IMR-90 (cell line): ENCODE results near the gene ATXN7L2. TPM values are rescaled to one million over a fixed set of nuclear protein-coding genes. Genes with fewer than 3 reads are reported as not detected.

Experiments used
- ATAC-seq: fragments of 200-7000 bp; cut with Tn5 transposase; 2 replicates; pipeline ENCODE4 v1.9.1; 2020; ENCODE audit warnings: low read depth, mild to moderate bottlenecking, moderate library complexity
- BruUV-seq: library from RNA; stranded (reverse); fragments of 400-500 nt; replicated peaks from 2 replicates; lab custom pipeline; 2021; lab: Mats Ljungman, UMichigan
- CTCF ChIA-PET: fragments of 300-600 bp; formaldehyde crosslinking; extraction: SDS; loops from one replicate; lab custom pipeline; 2021; ENCODE audit warnings: antibody characterized with exemption; lab: Yijun Ruan, JAX
- POLR2A ChIA-PET: fragments of 300-600 bp; sonication (Branson Sonifier 250); formaldehyde crosslinking; loops from one replicate; lab custom pipeline; 2022; ENCODE audit warnings: antibody characterized with exemption; ENCODE audit not compliant: unreplicated experiment; lab: Charles Lee
- DNase-seq: peaks from one replicate; pipeline ENCODE4 v3.0.0; 2013
- H2AFZ ChIP-seq: replicated peaks from 2 replicates; pipeline ENCODE3; 2013; ENCODE audit warnings: low read length, mild to moderate bottlenecking; ENCODE audit not compliant: poor library complexity
- H2AK5ac ChIP-seq: 2 replicates; pipeline ENCODE4 v1.6.1; 2013; ENCODE audit warnings: low read depth, low read length, inconsistent platforms
- H2AK9ac ChIP-seq: replicated peaks from 2 replicates; pipeline ENCODE3; 2013; ENCODE audit warnings: mild to moderate bottlenecking, low read depth, low read length, moderate library complexity; ENCODE audit not compliant: poor library complexity
- H2BK120ac ChIP-seq: 2 replicates; pipeline ENCODE4 v1.6.1; 2013; ENCODE audit warnings: low read depth, low read length, inconsistent platforms
- H2BK15ac ChIP-seq: 3 replicates; pipeline ENCODE4 v1.6.1; 2013; ENCODE audit warnings: low read depth, low read length, inconsistent platforms
- H2BK20ac ChIP-seq: 2 replicates; pipeline ENCODE4 v1.6.1; 2013; ENCODE audit warnings: low read depth, mild to moderate bottlenecking, inconsistent platforms, low read length, moderate library complexity
- H2BK5ac ChIP-seq: 2 replicates; pipeline ENCODE4 v1.6.1; 2013; ENCODE audit warnings: mild to moderate bottlenecking, low read depth, low read length, inconsistent platforms; ENCODE audit not compliant: poor library complexity, severe bottlenecking
- H3K14ac ChIP-seq: replicated peaks from 2 replicates; pipeline ENCODE4 v1.6.1; 2013; ENCODE audit warnings: low read depth, low read length, inconsistent platforms
- H3K18ac ChIP-seq: 2 replicates; pipeline ENCODE4 v1.6.1; 2013; ENCODE audit warnings: low read depth, low read length, control low read depth
- H3K23ac ChIP-seq: 2 replicates; pipeline ENCODE4 v1.6.1; 2013; ENCODE audit warnings: low read depth, low read length, inconsistent platforms
- H3K27ac ChIP-seq: 2 replicates; pipeline ENCODE4 v1.5.1; 2013; ENCODE audit warnings: mild to moderate bottlenecking, control low read depth, low read length; ENCODE audit not compliant: insufficient read depth
- H3K27me3 ChIP-seq: 2 replicates; pipeline ENCODE4 v1.6.1; 2013; ENCODE audit warnings: low read length; ENCODE audit not compliant: control insufficient read depth, insufficient read depth
- H3K36me3 ChIP-seq: 2 replicates; pipeline ENCODE4 v1.6.1; 2013; ENCODE audit warnings: low read length, mixed read lengths; ENCODE audit not compliant: control insufficient read depth, insufficient read depth
- H3K4ac ChIP-seq: 2 replicates; pipeline ENCODE4 v1.6.1; 2013; ENCODE audit warnings: low read depth, low read length, inconsistent platforms
- H3K4me1 ChIP-seq: 2 replicates; pipeline ENCODE4 v1.6.1; 2013; ENCODE audit warnings: low read length, mixed read lengths; ENCODE audit not compliant: control insufficient read depth, insufficient read depth
- H3K4me2 ChIP-seq: 2 replicates; pipeline ENCODE4 v1.6.1; 2013; ENCODE audit warnings: low read depth, mild to moderate bottlenecking, control low read depth, low read length, moderate library complexity
- H3K4me3 ChIP-seq: 2 replicates; pipeline ENCODE4 v1.5.1; 2013; ENCODE audit warnings: low read depth, mild to moderate bottlenecking, control low read depth, low read length, moderate library complexity; ENCODE audit not compliant: insufficient read depth
- H3K56ac ChIP-seq: 2 replicates; pipeline ENCODE4 v1.6.1; 2013; ENCODE audit warnings: low read length, inconsistent platforms; ENCODE audit not compliant: insufficient read depth; ENCODE audit errors: extremely low read depth
- H3K79me1 ChIP-seq, 2 experiments: 2 replicates each; pipeline ENCODE4 v1.6.1; 2013; ENCODE audit warnings: low read length in 2 of 2, inconsistent platforms in 1 of 2, low read depth in 1 of 2
- H3K9ac ChIP-seq: 2 replicates; pipeline ENCODE4 v1.6.1; 2013; ENCODE audit warnings: low read depth, low read length, control low read depth
- H3K9me1 ChIP-seq: 2 replicates; pipeline ENCODE4 v1.6.1; 2013; ENCODE audit warnings: low read length, inconsistent platforms; ENCODE audit not compliant: insufficient read depth
- H3K9me3 ChIP-seq: 2 replicates; pipeline ENCODE4 v1.6.1; 2013; ENCODE audit warnings: low read length; ENCODE audit not compliant: control insufficient read depth, insufficient read depth
- H4K20me1 ChIP-seq: 2 replicates; pipeline ENCODE4 v1.6.1; 2013; ENCODE audit warnings: low read length, inconsistent platforms; ENCODE audit not compliant: insufficient read depth
- H4K5ac ChIP-seq: 2 replicates; pipeline ENCODE4 v1.6.1; 2013; ENCODE audit warnings: mild to moderate bottlenecking, low read depth, low read length, control low read depth
- H4K8ac ChIP-seq, 2 experiments: 2 replicates each; pipeline ENCODE4 v1.6.1; 2013; ENCODE audit warnings: low read depth in 2 of 2, low read length in 2 of 2, control low read depth in 1 of 2, inconsistent platforms in 1 of 2
- H4K91ac ChIP-seq: 2 replicates; pipeline ENCODE4 v1.6.1; 2013; ENCODE audit warnings: low read depth, low read length, inconsistent platforms; ENCODE audit not compliant: insufficient read depth
- BHLHE40 ChIP-seq: fragments of 150-350 bp; IDR thresholded peaks from 2 replicates; pipeline ENCODE4 v1.6.1; 2016; ENCODE audit warnings: mild to moderate bottlenecking, low read depth, low read length
- CHD1 ChIP-seq: IDR thresholded peaks from 2 replicates; pipeline ENCODE4 v1.6.1; 2012; ENCODE audit warnings: low read depth, low read length, improper control_type of control experiment
- FOS ChIP-seq: fragments of 150-350 bp; IDR thresholded peaks from 2 replicates; pipeline ENCODE4 v1.6.1; 2016; ENCODE audit warnings: low read depth, low read length
- NFE2L2 ChIP-seq: fragments of 150-350 bp; IDR thresholded peaks from 2 replicates; pipeline ENCODE4 v1.6.1; 2016; ENCODE audit warnings: low read depth, mild to moderate bottlenecking, low read length
- POLR2A ChIP-seq: IDR thresholded peaks from 2 replicates; pipeline ENCODE4 v1.6.1; 2012; ENCODE audit warnings: mild to moderate bottlenecking, low read depth, low read length
- RFX5 ChIP-seq: IDR thresholded peaks from 2 replicates; pipeline ENCODE4 v1.8.0; 2012; ENCODE audit warnings: low read depth, mild to moderate bottlenecking, low read length, moderate library complexity
- USF2 ChIP-seq: fragments of 150-350 bp; IDR thresholded peaks from 2 replicates; pipeline ENCODE4 v1.6.1; 2017; ENCODE audit warnings: mild to moderate bottlenecking, antibody characterized with exemption, low read length, low read depth
- WGBS, 2 experiments: methylation state at CpG; one replicate each; pipeline versions ENCODE4 v1.1.5 to v1.1.7; 2013; ENCODE audit warnings: missing lambda C conversion rate in 2 of 2; ENCODE audit not compliant: insufficient read length in 1 of 2; ENCODE audit errors: extremely low coverage in 2 of 2; 5-methylcytosine and 5-hydroxymethylcytosine counted together
- dilution Hi-C: fragments of 300-500 bp; cut with HindIII; formaldehyde crosslinking; loops from one replicate; pipeline ENCODE4 v1.14.3; 2018; ENCODE audit warnings: low sequenced_read_pairs; ENCODE audit not compliant: unreplicated experiment
- in situ Hi-C: fragments of 300-500 bp; cut with MboI; formaldehyde crosslinking; loops from 3 replicates; pipeline ENCODE4 v1.14.3; 2019; ENCODE audit warnings: low sequenced_read_pairs, inconsistent platforms, mixed read lengths
- intact Hi-C: fragments of 100-400 bp; cut with micrococcal nuclease; formaldehyde crosslinking; loops from 2 replicates; pipeline ENCODE4 v1.10.0; 2022
- polyA plus RNA-seq, 3 experiments: library from polyadenylated mRNA; depleted of rRNA; stranded (reverse); fragments of >200 nt; gene quantifications; 2 replicates each; pipeline ENCODE4 v1.2.3, GENCODE V29; 2012; ENCODE audit warnings: low replicate concordance in 1 of 3
- total RNA-seq: library from RNA; depleted of rRNA; stranded (reverse); fragments of >200 nt; gene quantifications from 2 replicates; pipeline ENCODE4 v1.2.3, GENCODE V29; 2012

Gene ATXN7L2
- total and polyA plus RNA-seq, 2 of the 4 experiments (the other 2 are of a cell fraction), result 1.3 to 4.8 TPM

DNA sequence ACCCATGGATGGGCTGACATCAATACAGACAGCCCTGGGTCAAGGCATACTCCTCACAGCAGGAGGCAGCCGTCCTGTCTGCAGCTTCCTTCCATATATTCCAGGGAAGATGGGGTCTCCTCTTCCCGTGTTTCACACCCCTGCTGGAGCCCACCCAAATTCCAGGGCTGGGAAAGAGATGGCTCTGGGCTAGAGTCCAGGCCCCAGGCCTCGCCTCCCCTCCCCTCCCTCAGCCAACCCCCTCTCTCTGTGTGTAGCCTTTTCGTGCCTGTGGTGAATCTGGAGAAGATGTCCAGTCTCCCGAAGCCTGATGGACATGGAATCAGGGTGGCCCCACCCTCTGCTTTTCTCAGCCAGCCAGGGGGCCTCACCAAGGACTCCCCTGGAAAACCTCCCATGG, 3.6 kb downstream of the ATXN7L2 start:
- H3K36me3 ChIP-seq, result peaks cover 15% of the 10 kb centered on the region
- H3K4me1 ChIP-seq, result peaks cover 9% of the 10 kb centered on the region
- H3K4ac ChIP-seq, result no peak overlapping the region
- no peak for ATAC-seq
- BruUV-seq, result no TSS peak
- no peak overlapping the region for H3K27ac ChIP-seq
- H2BK120ac ChIP-seq, result no peak overlapping the region
- H4K5ac ChIP-seq, result no peak overlapping the region
- H4K20me1 ChIP-seq, result no peaks in the 10 kb centered on the region
- no peak overlapping the region for H4K8ac ChIP-seq
- intact Hi-C loops, result no loop called here
- H2BK20ac ChIP-seq, result no peak overlapping the region
- DNase-seq, result no peak
- H3K4me3 ChIP-seq, result no peak overlapping the region
- H3K4me2 ChIP-seq, result no peak overlapping the region
- H3K27me3 ChIP-seq, result no peaks in the 10 kb centered on the region
- H3K56ac ChIP-seq, result no peak overlapping the region
- no peak overlapping the region for H2BK5ac ChIP-seq
- no peak overlapping the region for H2AFZ ChIP-seq
- TF ChIP-seq FOS, result no peak
- no peak for TF ChIP-seq RFX5
- TF ChIP-seq CHD1, result no peak
- no peak for TF ChIP-seq USF2
- TF ChIP-seq NFE2L2, result no peak
- TF ChIP-seq POLR2A, result no peak
- no peak for TF ChIP-seq BHLHE40
- H3K18ac ChIP-seq, result no peak overlapping the region
- no peak overlapping the region for H3K14ac ChIP-seq
- no CpG with 5 or more reads among the region's 5 CpGs for WGBS, 2 experiments
- dilution Hi-C loops, result no loop called here
- no peak overlapping the region for H2AK5ac ChIP-seq
- no peak overlapping the region for H2AK9ac ChIP-seq
- H3K9ac ChIP-seq, result no peak overlapping the region
- peaks cover 9 to 22% of the 10 kb centered on the region in 2 experiments; a peak in 3 of 4 replicates for H3K79me1 ChIP-seq
- no peak overlapping the region for H4K91ac ChIP-seq
- ChIA-PET POLR2A (no interaction called here), CTCF (interaction anchor here (1.2 to 8.5 kb wide), 2 partner anchors 45 kb away, joined by 6 to 75 read pairs; no protein-coding TSS in a partner anchor)
- peaks cover 8% of the 10 kb centered on the region for H3K9me1 ChIP-seq
- H3K23ac ChIP-seq, result no peak overlapping the region
- in situ Hi-C loops, result no loop called here
- no peak overlapping the region for H2BK15ac ChIP-seq
- no peaks in the 10 kb centered on the region for H3K9me3 ChIP-seq
